Measurements from ENCODE around the gene PSMB5.
"Not testable (repeated sequence)": the region's sequence is repeated elsewhere in the genome, so short reads cannot be mapped to it uniquely, and the experiment has no call there.

Gene PSMB5

DNA sequence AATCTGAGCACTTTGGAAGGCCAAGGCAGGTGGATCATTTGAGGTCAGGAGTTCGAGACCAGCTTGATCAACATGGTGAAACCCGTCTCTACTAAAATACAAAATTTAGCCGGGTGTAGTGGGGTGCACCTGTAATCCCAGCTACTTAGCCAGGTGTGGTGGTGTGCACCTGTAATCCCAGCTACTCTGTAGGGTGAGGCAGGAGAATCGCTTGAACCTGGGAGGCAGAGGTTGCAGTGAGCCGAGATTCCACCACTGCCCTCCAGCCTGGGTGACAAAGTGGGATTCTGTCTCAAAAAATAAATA, 21.0 kb downstream of the PSMB5 start:
- H2AFZ ChIP-seq (ENCODE audit: low read length); H2BK5ac ChIP-seq (ENCODE audit: low read length); H3K9me3 ChIP-seq (replicated peaks in 1 of 2; ENCODE audit: control insufficient read depth in 2 of 2, insufficient read depth in 1 of 2, low read depth in 1 of 2, low read length in 2 of 2); H2BK120ac ChIP-seq (ENCODE audit: low read depth, low read length); DNase-seq (ENCODE audit: low spot score); H3K27ac ChIP-seq (replicated peaks; ENCODE audit: low read length); H4K8ac ChIP-seq (ENCODE audit: low read depth, low read length); H2BK12ac ChIP-seq (ENCODE audit: low read length); H3K79me1 ChIP-seq (ENCODE audit: low read depth, low read length); H3K4ac ChIP-seq (ENCODE audit: low read length); H3K14ac ChIP-seq (ENCODE audit: low read length); H4K91ac ChIP-seq (ENCODE audit: low read depth, low read length, poor library complexity); H2BK15ac ChIP-seq (ENCODE audit: low read length); H3K27me3 ChIP-seq (ENCODE audit: control insufficient read depth in 3 of 3, insufficient read depth in 3 of 3, low read depth in 1 of 3, low read length in 3 of 3); H3K18ac ChIP-seq (ENCODE audit: low read length); H2AK5ac ChIP-seq (ENCODE audit: low read depth, low read length); H3K23ac ChIP-seq (ENCODE audit: low read depth, low read length, poor library complexity); H3K36me3 ChIP-seq (replicated peaks in 1 of 2; ENCODE audit: control insufficient read depth in 2 of 2, insufficient read depth in 2 of 2, low read length in 2 of 2); H3K4me3 ChIP-seq (ENCODE audit: low read length in 2 of 2); H3K9ac ChIP-seq (ENCODE audit: low read depth, low read length, poor library complexity); H3K4me2 ChIP-seq (ENCODE audit: insufficient read depth, low read length, poor library complexity, severe bottlenecking); H3K4me1 ChIP-seq (ENCODE audit: control insufficient read depth in 2 of 2, insufficient read depth in 1 of 2, low read depth in 1 of 2, low read length in 2 of 2): not testable (repeated sequence)
- no CpG with 5 or more reads among the region's 5 CpGs for WGBS, 2 donors (ENCODE audit: extremely low coverage in 2 of 2, insufficient read length in 2 of 2, insufficient replicate concordance in 1 of 2)

DNA sequence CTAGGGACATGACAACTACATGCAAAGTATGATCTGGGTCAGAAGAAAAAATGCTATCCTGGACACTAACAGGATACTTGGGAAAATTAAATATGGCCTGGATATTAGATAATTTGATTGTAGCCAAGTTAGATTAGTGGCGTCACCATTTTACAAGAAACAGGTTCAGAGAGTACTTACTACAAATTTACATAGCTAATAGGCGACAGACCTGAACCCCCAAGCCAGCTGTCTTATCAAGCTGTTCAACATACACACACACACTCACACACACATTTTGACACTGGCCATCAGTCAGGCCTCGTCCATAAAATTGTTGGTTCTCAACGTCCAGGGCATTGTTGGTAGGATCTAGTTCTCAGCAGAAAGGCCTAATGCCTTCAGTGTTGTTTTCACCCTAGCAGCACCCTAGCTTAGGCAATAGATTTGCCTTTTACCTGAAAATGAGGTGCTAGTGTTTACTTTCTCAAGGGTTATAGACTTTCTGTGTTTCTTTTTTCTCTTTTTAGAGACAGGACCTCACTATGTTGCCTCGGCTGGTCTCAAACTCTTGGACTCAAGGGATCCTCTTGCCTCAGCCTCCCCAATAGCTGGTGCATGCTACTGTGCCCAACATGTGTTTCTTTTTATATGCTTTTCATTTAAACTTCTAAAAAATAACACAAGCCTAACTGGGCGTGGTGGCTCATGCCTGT, 21.5 kb downstream of the PSMB5 start:
- Histone ChIP-seq H4K91ac (ENCODE audit: low read depth, low read length, poor library complexity) (no peak overlapping the region), H2AFZ (ENCODE audit: low read length) (no peak overlapping the region), H2BK5ac (ENCODE audit: low read length) (no peak overlapping the region), H2AK5ac (ENCODE audit: low read depth, low read length) (no peak overlapping the region), H3K4me3 (ENCODE audit: low read length in 2 of 2) (no peak overlapping the region), H3K4me1 (ENCODE audit: control insufficient read depth in 2 of 2, insufficient read depth in 1 of 2, low read depth in 1 of 2, low read length in 2 of 2) (peaks cover 2 to 3% of the 10 kb centered on the region in 2 donors), H3K14ac (ENCODE audit: low read length) (no peak overlapping the region), H3K9me3 (replicated peaks in 1 of 2; ENCODE audit: control insufficient read depth in 2 of 2, insufficient read depth in 1 of 2, low read depth in 1 of 2, low read length in 2 of 2) (peaks cover 0 to under 1% of the 10 kb centered on the region in 2 donors), H4K8ac (ENCODE audit: low read depth, low read length) (no peak overlapping the region), H3K36me3 (replicated peaks in 1 of 2; ENCODE audit: control insufficient read depth in 2 of 2, insufficient read depth in 2 of 2, low read length in 2 of 2) (no peaks in the 10 kb centered on the region), H3K27ac (replicated peaks; ENCODE audit: low read length) (no peak overlapping the region), H3K4me2 (ENCODE audit: insufficient read depth, low read length, poor library complexity, severe bottlenecking) (no peak overlapping the region), H3K23ac (ENCODE audit: low read depth, low read length, poor library complexity) (no peak overlapping the region), H2BK120ac (ENCODE audit: low read depth, low read length) (no peak overlapping the region), H3K27me3 (ENCODE audit: control insufficient read depth in 3 of 3, insufficient read depth in 3 of 3, low read depth in 1 of 3, low read length in 3 of 3) (no peaks in the 10 kb centered on the region), H3K79me1 (ENCODE audit: low read depth, low read length) (no peaks in the 10 kb centered on the region), H2BK15ac (ENCODE audit: low read length) (no peak overlapping the region), H3K4ac (ENCODE audit: low read length) (no peak overlapping the region), H3K9ac (ENCODE audit: low read depth, low read length, poor library complexity) (no peak overlapping the region), H2BK12ac (ENCODE audit: low read length) (no peak overlapping the region), H3K18ac (ENCODE audit: low read length) (no peak overlapping the region)
- no peak for DNase-seq (ENCODE audit: low spot score)
- WGBS, 2 donors (ENCODE audit: extremely low coverage in 2 of 2, insufficient read length in 2 of 2, insufficient replicate concordance in 1 of 2), result no CpG with 5 or more reads among the region's 6 CpGs

DNA sequence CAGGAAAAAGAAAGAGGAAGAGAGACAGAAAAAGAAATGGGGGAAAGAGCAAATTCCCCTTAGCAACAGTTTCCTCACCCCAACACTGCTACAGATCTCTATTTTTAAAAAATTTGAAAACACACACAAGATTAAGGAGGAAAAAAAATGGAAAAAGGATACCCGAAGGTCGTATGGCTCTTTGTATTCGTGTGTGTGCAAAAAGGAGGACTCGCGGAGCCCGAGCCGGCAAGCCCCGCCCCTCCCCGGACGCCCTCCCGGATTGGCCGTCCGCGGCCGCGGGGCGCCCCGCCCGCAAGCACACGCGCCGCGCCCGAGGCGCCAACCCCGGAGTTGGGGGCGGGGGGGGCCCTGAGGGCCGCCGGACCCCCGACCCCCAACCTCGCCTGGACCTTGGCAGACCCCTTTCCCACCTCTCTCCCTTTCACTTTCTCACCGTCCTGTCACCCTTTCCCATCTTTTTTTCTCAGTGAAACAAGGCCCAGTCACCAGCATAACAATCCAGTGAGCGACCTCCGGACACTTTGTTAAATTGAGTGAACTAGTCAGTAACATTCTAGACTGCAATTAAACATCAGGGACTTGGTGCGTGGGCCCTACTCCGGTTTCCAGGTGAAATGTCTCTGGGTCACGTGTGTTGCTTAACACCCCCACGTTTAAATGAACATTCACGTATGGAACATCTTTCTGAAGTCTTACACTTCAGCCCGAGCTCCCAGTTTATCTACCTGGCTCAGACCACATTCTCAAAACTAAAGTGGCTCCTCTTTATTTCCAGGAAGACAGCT, 24.6 kb downstream of the PSMB5 start, which contains the start of gene C14orf93:
C14orf93 (minus strand) TSS at position 205 of the 788 bp plus-strand sequence. CDS start 11,120 bp downstream, outside the sequence.
- H3K36me3 ChIP-seq (replicated peaks in 1 of 2; ENCODE audit: control insufficient read depth in 2 of 2, insufficient read depth in 2 of 2, low read length in 2 of 2), result no peaks in the 10 kb centered on the region
- peaks cover 5 to 7% of the 10 kb centered on the region in 2 donors for H3K4me1 ChIP-seq (ENCODE audit: control insufficient read depth in 2 of 2, insufficient read depth in 1 of 2, low read depth in 1 of 2, low read length in 2 of 2)
- no peak within 1 kb of the TSS for H2BK12ac ChIP-seq (ENCODE audit: low read length)
- peak within 1 kb of the TSS; percentile 85 for H2AFZ ChIP-seq (ENCODE audit: low read length)
- H3K18ac ChIP-seq (ENCODE audit: low read length), result peak within 1 kb of the TSS; percentile 15
- no peaks in the 10 kb centered on the region for H3K27me3 ChIP-seq (ENCODE audit: control insufficient read depth in 3 of 3, insufficient read depth in 3 of 3, low read depth in 1 of 3, low read length in 3 of 3)
- no peak within 1 kb of the TSS for H4K8ac ChIP-seq (ENCODE audit: low read depth, low read length)
- no peak within 1 kb of the TSS for H2BK5ac ChIP-seq (ENCODE audit: low read length)
- H3K4me3 ChIP-seq (ENCODE audit: low read length in 2 of 2), result peak within 1 kb of the TSS; percentile 41 to 67
- no peak within 1 kb of the TSS for H3K23ac ChIP-seq (ENCODE audit: low read depth, low read length, poor library complexity)
- peak; percentile 40 for DNase-seq (ENCODE audit: low spot score)
- H4K91ac ChIP-seq (ENCODE audit: low read depth, low read length, poor library complexity), result no peak within 1 kb of the TSS
- H3K14ac ChIP-seq (ENCODE audit: low read length), result no peak within 1 kb of the TSS
- peak within 1 kb of the TSS; percentile 61 for H3K4me2 ChIP-seq (ENCODE audit: insufficient read depth, low read length, poor library complexity, severe bottlenecking)
- no peak within 1 kb of the TSS for H3K27ac ChIP-seq (replicated peaks; ENCODE audit: low read length)
- H3K4ac ChIP-seq (ENCODE audit: low read length), result no peak within 1 kb of the TSS
- no CpG with 5 or more reads among the region's 40 CpGs for WGBS, 2 donors (ENCODE audit: extremely low coverage in 2 of 2, insufficient read length in 2 of 2, insufficient replicate concordance in 1 of 2)
- no peak within 1 kb of the TSS for H2BK15ac ChIP-seq (ENCODE audit: low read length)
- no peak within 1 kb of the TSS for H2AK5ac ChIP-seq (ENCODE audit: low read depth, low read length)
- H3K9ac ChIP-seq (ENCODE audit: low read depth, low read length, poor library complexity), result no peak within 1 kb of the TSS
- peaks cover 0 to 8% of the 10 kb centered on the region in 2 donors for H3K9me3 ChIP-seq (replicated peaks in 1 of 2; ENCODE audit: control insufficient read depth in 2 of 2, insufficient read depth in 1 of 2, low read depth in 1 of 2, low read length in 2 of 2)
- no peaks in the 10 kb centered on the region for H3K79me1 ChIP-seq (ENCODE audit: low read depth, low read length)
- H2BK120ac ChIP-seq (ENCODE audit: low read depth, low read length), result no peak within 1 kb of the TSS

DNA sequence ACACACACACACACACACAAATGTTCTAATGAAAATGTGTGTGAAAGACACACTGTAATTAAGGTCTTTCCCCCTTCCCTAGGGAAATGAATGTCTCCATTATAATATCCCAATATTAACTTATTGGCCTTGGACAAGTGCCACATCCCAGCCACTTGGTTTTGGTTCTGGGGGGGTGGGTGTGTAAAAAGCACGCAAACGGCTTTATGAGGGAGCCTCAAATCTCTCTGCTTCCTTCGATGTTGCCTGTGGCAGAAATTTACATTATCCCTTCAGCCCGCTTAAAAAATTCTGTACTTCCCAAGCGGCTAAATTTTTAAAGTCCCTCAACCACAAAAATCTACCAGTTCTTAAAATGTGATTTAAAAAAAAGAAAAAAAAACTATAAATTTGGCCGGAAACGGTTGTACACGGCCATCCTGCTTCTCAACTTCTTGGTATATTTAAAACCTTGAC, 25.2 kb downstream of the PSMB5 start:
- H3K4me3 ChIP-seq (ENCODE audit: low read length in 2 of 2), result peak overlapping the region in 1 of 2 donors; percentile 41
- H3K36me3 ChIP-seq (replicated peaks in 1 of 2; ENCODE audit: control insufficient read depth in 2 of 2, insufficient read depth in 2 of 2, low read length in 2 of 2), result no peaks in the 10 kb centered on the region
- no peak overlapping the region for H2BK5ac ChIP-seq (ENCODE audit: low read length)
- peaks cover 0 to 8% of the 10 kb centered on the region in 2 donors for H3K9me3 ChIP-seq (replicated peaks in 1 of 2; ENCODE audit: control insufficient read depth in 2 of 2, insufficient read depth in 1 of 2, low read depth in 1 of 2, low read length in 2 of 2)
- H2AFZ ChIP-seq (ENCODE audit: low read length), result peak overlapping the region; percentile 85
- H3K4me2 ChIP-seq (ENCODE audit: insufficient read depth, low read length, poor library complexity, severe bottlenecking), result peak overlapping the region; percentile 14
- no peak overlapping the region for H3K9ac ChIP-seq (ENCODE audit: low read depth, low read length, poor library complexity)
- no peak overlapping the region for H2BK15ac ChIP-seq (ENCODE audit: low read length)
- H3K18ac ChIP-seq (ENCODE audit: low read length), result no peak overlapping the region
- H3K4me1 ChIP-seq (ENCODE audit: control insufficient read depth in 2 of 2, insufficient read depth in 1 of 2, low read depth in 1 of 2, low read length in 2 of 2), result peaks cover 5 to 7% of the 10 kb centered on the region in 2 donors
- H3K23ac ChIP-seq (ENCODE audit: low read depth, low read length, poor library complexity), result no peak overlapping the region
- no peaks in the 10 kb centered on the region for H3K79me1 ChIP-seq (ENCODE audit: low read depth, low read length)
- WGBS, 2 donors (ENCODE audit: extremely low coverage in 2 of 2, insufficient read length in 2 of 2, insufficient replicate concordance in 1 of 2), result no CpG with 5 or more reads among the region's 8 CpGs
- no peak for DNase-seq (ENCODE audit: low spot score)
- no peak overlapping the region for H2AK5ac ChIP-seq (ENCODE audit: low read depth, low read length)
- H4K91ac ChIP-seq (ENCODE audit: low read depth, low read length, poor library complexity), result no peak overlapping the region
- no peak overlapping the region for H4K8ac ChIP-seq (ENCODE audit: low read depth, low read length)
- H3K27ac ChIP-seq (replicated peaks; ENCODE audit: low read length), result no peak overlapping the region
- no peak overlapping the region for H3K4ac ChIP-seq (ENCODE audit: low read length)
- H2BK12ac ChIP-seq (ENCODE audit: low read length), result no peak overlapping the region
- H2BK120ac ChIP-seq (ENCODE audit: low read depth, low read length), result no peak overlapping the region
- H3K14ac ChIP-seq (ENCODE audit: low read length), result no peak overlapping the region
- no peaks in the 10 kb centered on the region for H3K27me3 ChIP-seq (ENCODE audit: control insufficient read depth in 3 of 3, insufficient read depth in 3 of 3, low read depth in 1 of 3, low read length in 3 of 3)
